Keratinocyte (primary cell): Measurements from ENCODE around the gene SPOP. TPM values are rescaled to one million over a fixed set of nuclear protein-coding genes. Genes with fewer than 3 reads are reported as not detected.

Experiments
- DNase-seq: peaks from one replicate; pipeline ENCODE4 v3.0.0-alpha.2; 2011; ENCODE audit warnings: low read depth, missing footprints, low spot score
- FAIRE-seq: peaks from 2 replicates; lab custom pipeline; 2011; peaks lifted over from hg19 to GRCh38; lab: Jason Lieb, UNC
- H2AFZ ChIP-seq: 2 replicates; pipeline ENCODE4 v1.6.0; 2012; ENCODE audit warnings: low read length, control low read depth, inconsistent platforms; ENCODE audit not compliant: control insufficient read depth
- H3K27ac ChIP-seq: 2 replicates; pipeline ENCODE4 v1.5.1; 2011; ENCODE audit warnings: low read length; ENCODE audit not compliant: control insufficient read depth, insufficient read depth
- H3K27me3 ChIP-seq: 3 replicates; pipeline ENCODE4 v1.6.0; 2011; ENCODE audit warnings: low read length; ENCODE audit not compliant: control insufficient read depth, insufficient read depth; ENCODE audit errors: extremely low read depth
- H3K36me3 ChIP-seq, 2 experiments: 2 replicates in 1 of 2; 3 replicates in 1 of 2; pipeline ENCODE4 v1.5.1; 2011; ENCODE audit warnings: low read length in 2 of 2, mild to moderate bottlenecking in 1 of 2; ENCODE audit not compliant: control insufficient read depth in 2 of 2, insufficient read depth in 2 of 2; ENCODE audit errors: extremely low read depth in 1 of 2
- H3K4me1 ChIP-seq: 3 replicates; pipeline ENCODE4 v1.5.1; 2011; ENCODE audit warnings: low read length; ENCODE audit not compliant: control insufficient read depth, insufficient read depth; ENCODE audit errors: extremely low read depth
- H3K4me2 ChIP-seq: 3 replicates; pipeline ENCODE4 v1.6.0; 2011; ENCODE audit warnings: low read depth, low read length; ENCODE audit not compliant: control insufficient read depth, insufficient read depth; ENCODE audit errors: extremely low read depth
- H3K4me3 ChIP-seq, 3 experiments: fragments of 200-600 bp in 1 of 3; sonication (generic) in 1 of 3; 2 replicates in 2 of 3; 3 replicates in 1 of 3; pipeline ENCODE4 v1.5.1; 2011 to 2016; ENCODE audit warnings: low read length in 3 of 3, mild to moderate bottlenecking in 3 of 3, control low read depth in 2 of 3, inconsistent platforms in 1 of 3, low read depth in 1 of 3, mixed read lengths in 1 of 3, mixed run types in 1 of 3, moderate library complexity in 1 of 3; ENCODE audit not compliant: control insufficient read depth in 2 of 3, insufficient read depth in 2 of 3; ENCODE audit errors: extremely low read depth in 1 of 3
- H3K79me2 ChIP-seq: 2 replicates; pipeline ENCODE4 v1.6.0; 2012; ENCODE audit warnings: low read length; ENCODE audit not compliant: control insufficient read depth, insufficient read depth
- H3K9ac ChIP-seq: 3 replicates; pipeline ENCODE4 v1.6.0; 2011; ENCODE audit warnings: low read length; ENCODE audit not compliant: control insufficient read depth, insufficient read depth; ENCODE audit errors: extremely low read depth
- H3K9me1 ChIP-seq: 3 replicates; pipeline ENCODE4 v1.6.0; 2011; ENCODE audit warnings: low read length; ENCODE audit not compliant: control insufficient read depth, insufficient read depth; ENCODE audit errors: extremely low read depth
- H3K9me3 ChIP-seq: 2 replicates; pipeline ENCODE4 v1.5.1; 2012; ENCODE audit warnings: low read depth, low read length; ENCODE audit not compliant: control insufficient read depth
- H4K20me1 ChIP-seq: 3 replicates; pipeline ENCODE4 v1.6.0; 2011; ENCODE audit warnings: low read length; ENCODE audit not compliant: control insufficient read depth, insufficient read depth; ENCODE audit errors: extremely low read depth
- CTCF ChIP-seq, 3 experiments: IDR thresholded peaks in 1 of 3; conservative IDR thresholded peaks in 1 of 3; optimal IDR thresholded peaks in 1 of 3; 2 replicates in 2 of 3; 3 replicates in 1 of 3; pipeline versions ENCODE3 to v1.5.1; 2011; ENCODE audit warnings: low read length in 3 of 3, mild to moderate bottlenecking in 3 of 3, moderate library complexity in 2 of 3, control low read depth in 1 of 3, inconsistent platforms in 1 of 3; ENCODE audit not compliant: insufficient read depth in 2 of 3; ENCODE audit errors: extremely low read depth in 1 of 3
- EZH2 ChIP-seq: IDR thresholded peaks from one replicate; pipeline ENCODE4 v1.6.1; 2012; ENCODE audit warnings: inconsistent platforms, mild to moderate bottlenecking, low read length, moderate library complexity
- dilution Hi-C: fragments of 300-500 bp; cut with MboI; formaldehyde crosslinking; loops from one replicate; pipeline ENCODE4 v1.7.0; 2020; ENCODE audit warnings: low sequenced_read_pairs; ENCODE audit not compliant: extremely low pct_ligation_motif_present
- polyA plus RNA-seq, 5 experiments: library from polyadenylated mRNA; depleted of rRNA in 3 of 5; stranded (reverse) in 3 of 5; stranded (forward) in 1 of 5; unstranded in 1 of 5; fragments of >200 nt; gene quantifications; 1 replicate in 1 of 5; 2 replicates in 3 of 5; 3 replicates in 1 of 5; pipeline versions ENCODE4 v1.2.1 to v1.2.3, GENCODE V29; 2011 to 2012; ENCODE audit warnings: missing spikeins in 2 of 5, low read depth in 1 of 5, low replicate concordance in 1 of 5

The SPOP gene
- polyA plus RNA-seq, 1 donor (not counting 4 experiments of a cell fraction or from before 2014, with no cell fraction given) = 27.5 TPM

DNA sequence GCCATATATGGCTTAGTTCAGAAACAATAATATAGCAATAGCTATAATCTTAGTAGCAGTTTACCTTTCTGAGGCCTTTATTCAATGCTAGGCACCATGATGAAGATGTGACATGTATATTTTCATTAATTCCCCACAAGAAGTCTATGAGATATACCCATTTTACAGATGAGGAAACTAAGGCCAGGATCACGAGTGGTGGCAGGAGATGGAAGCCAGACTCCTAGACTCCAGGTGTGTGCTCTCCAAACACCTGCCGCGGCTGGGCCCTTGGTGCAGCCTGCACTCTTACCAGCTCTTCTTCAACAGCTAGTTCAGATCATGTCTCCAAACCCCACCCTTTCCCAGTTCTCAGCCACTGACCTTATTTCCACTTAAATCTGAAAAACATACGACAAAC lies 87.0 kb downstream of the SPOP start:
- Histone ChIP-seq H3K9me1 (no peaks in the 10 kb centered on the region), H3K27ac (no peak overlapping the region), H3K27me3 (no peaks in the 10 kb centered on the region), H3K4me1 (no peaks in the 10 kb centered on the region), H3K4me3 (no peak overlapping the region), H2AFZ (no peak overlapping the region), H3K79me2 (no peaks in the 10 kb centered on the region), H3K9me3 (no peaks in the 10 kb centered on the region), H3K36me3 (no peaks in the 10 kb centered on the region), H3K9ac (no peak overlapping the region), H4K20me1 (no peaks in the 10 kb centered on the region), H3K4me2 (no peak overlapping the region)
- dilution Hi-C loops = no loop called here
- no peak for TF ChIP-seq EZH2
- no peak for TF ChIP-seq CTCF (optimal IDR thresholded peaks at IDR 0.05 in 1 of 3, IDR thresholded peaks at IDR 0.05 in 1 of 3, conservative IDR thresholded peaks at IDR 0.05 in 1 of 3; ENCODE audit: extremely low read depth in 1 of 3, insufficient read depth in 2 of 3, low read length in 3 of 3)
- DNase-seq = no peak
- FAIRE-seq = no peak

- Histone ChIP-seq H3K4me2 (no peak overlapping the region), H3K9ac (no peak overlapping the region), H3K4me3 (no peak overlapping the region), H3K36me3 (no peaks in the 10 kb centered on the region), H3K79me2 (no peaks in the 10 kb centered on the region), H4K20me1 (no peaks in the 10 kb centered on the region), H3K9me1 (no peaks in the 10 kb centered on the region), H3K9me3 (no peaks in the 10 kb centered on the region), H2AFZ (no peak overlapping the region), H3K27me3 (no peaks in the 10 kb centered on the region), H3K27ac (no peak overlapping the region), H3K4me1 (no peaks in the 10 kb centered on the region)
- dilution Hi-C loops = no loop called here
- no peak for FAIRE-seq
- TF ChIP-seq CTCF (optimal IDR thresholded peaks at IDR 0.05 in 1 of 3, IDR thresholded peaks at IDR 0.05 in 1 of 3, conservative IDR thresholded peaks at IDR 0.05 in 1 of 3; ENCODE audit: extremely low read depth in 1 of 3, insufficient read depth in 2 of 3, low read length in 3 of 3) (no peak), EZH2 (no peak)
- no peak for DNase-seq
Observed at GRCh38 chr17:49589577-49589927, 88.3 kb downstream of the SPOP start.
